Thoracic aorta (tissue), 2 donors: ENCODE results near the gene PTS. TPM values are rescaled to one million over a fixed set of nuclear protein-coding genes. Genes with fewer than 3 reads are reported as not detected.
A peak's percentile ranks its signal among the peaks of the same experiment; 100 is the strongest.

ENCODE experiments used
- ATAC-seq: fragments of 150-250 bp; one replicate; pipeline ENCODE4 v1.8.0; 2017; ENCODE audit warnings: low read depth; ENCODE audit not compliant: insufficient number of reproducible peaks, low FRiP score
- DNase-seq: peaks from one replicate; pipeline ENCODE4 v3.0.0-alpha.2; 2020; ENCODE audit warnings: low spot score
- H3K27ac ChIP-seq, 2 donors: fragments of 200-600 bp; sonication (generic); 1 replicate in 1 of 2; 2 replicates in 1 of 2; pipeline ENCODE4 v1.5.1; 2016; ENCODE audit warnings: mild to moderate bottlenecking in 2 of 2, moderate library complexity in 2 of 2
- H3K27me3 ChIP-seq: fragments of 200-600 bp; sonication (generic); replicated peaks from 2 replicates; pipeline ENCODE4 v1.6.0; 2016; ENCODE audit warnings: mild to moderate bottlenecking; ENCODE audit not compliant: insufficient read depth
- H3K36me3 ChIP-seq: fragments of 200-600 bp; sonication (generic); one replicate; pipeline ENCODE4 v1.5.1; 2016
- H3K4me1 ChIP-seq, 2 donors: fragments of 200-600 bp; sonication (generic); 1 replicate in 1 of 2; 2 replicates in 1 of 2; pipeline versions ENCODE4 v1.5.1 to v1.6.0; 2016; ENCODE audit warnings: low read depth in 2 of 2, mild to moderate bottlenecking in 1 of 2; ENCODE audit not compliant: control insufficient read depth in 1 of 2
- H3K4me3 ChIP-seq: fragments of 200-600 bp; sonication (generic); 2 replicates; pipeline ENCODE4 v1.5.1; 2016; ENCODE audit warnings: mild to moderate bottlenecking
- H3K9me3 ChIP-seq: fragments of 200-600 bp; sonication (generic); 2 replicates; pipeline ENCODE4 v1.5.1; 2016
- total RNA-seq, 2 donors: library from RNA; depleted of rRNA; stranded (reverse); fragments of >200 nt; gene quantifications; one replicate each; pipeline versions ENCODE4 v1.1.0 to v1.2.3, GENCODE V29; 2016
- TF ChIP-seq, protein P1 (sequence below): fragments of 200-600 bp; sonication (generic); IDR thresholded peaks from one replicate; pipeline ENCODE4 v1.5.1; 2019; ENCODE audit warnings: antibody characterized with exemption

Gene PTS
- total RNA-seq, result 10 to 100 TPM; 22.1 to 27.3 TPM

DNA sequence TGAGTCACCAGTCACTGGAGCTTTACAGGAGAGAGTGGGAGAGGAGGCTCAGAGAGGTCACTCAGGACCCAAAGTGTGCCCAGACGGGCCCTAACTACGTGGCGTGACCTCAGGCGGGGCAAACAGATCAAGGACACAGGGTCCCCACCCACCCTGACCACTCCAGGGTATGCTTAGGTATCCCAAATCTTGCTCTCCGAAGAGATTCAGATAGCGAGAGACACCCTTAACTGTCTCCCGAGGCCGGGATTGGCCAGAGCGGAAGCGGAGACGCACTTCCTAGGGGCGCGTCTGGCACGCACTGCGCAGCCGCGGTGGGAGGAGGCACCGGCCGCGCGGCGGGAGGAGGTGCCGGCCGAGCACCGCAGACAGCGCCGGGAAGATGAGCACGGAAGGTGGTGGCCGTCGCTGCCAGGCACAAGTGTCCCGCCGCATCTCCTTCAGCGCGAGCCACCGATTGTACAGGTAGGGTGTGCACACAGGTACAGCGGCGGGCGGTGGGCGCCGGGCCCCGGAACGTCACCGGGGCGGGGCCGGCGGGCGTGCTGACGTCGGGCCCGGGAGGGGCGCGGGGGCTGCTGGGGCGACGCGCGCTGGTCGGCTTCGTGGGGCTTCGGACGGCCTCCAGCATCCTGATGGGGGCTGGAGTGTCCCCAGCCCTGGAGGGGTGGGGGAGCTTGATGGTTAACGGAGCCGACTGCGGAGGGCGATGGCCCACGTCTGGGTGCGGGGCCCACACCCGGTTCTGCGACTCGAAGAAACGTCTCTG is at the start of gene PTS:
TSS of gene PTS (plus strand) at position 367 of the 769 bp plus-strand sequence. CDS start at position 383, 16 bp downstream.
- Histone ChIP-seq H3K4me1 (peaks cover 9 to 25% of the 10 kb centered on the region in 2 donors), H3K27me3 (no peaks in the 10 kb centered on the region), H3K4me3 (peak within 1 kb of the TSS; percentile 80), H3K27ac (peak within 1 kb of the TSS; percentile 99 to 100), H3K9me3 (no peaks in the 10 kb centered on the region), H3K36me3 (peaks cover 3% of the 10 kb centered on the region)
- TF ChIP-seq, protein P1, sequence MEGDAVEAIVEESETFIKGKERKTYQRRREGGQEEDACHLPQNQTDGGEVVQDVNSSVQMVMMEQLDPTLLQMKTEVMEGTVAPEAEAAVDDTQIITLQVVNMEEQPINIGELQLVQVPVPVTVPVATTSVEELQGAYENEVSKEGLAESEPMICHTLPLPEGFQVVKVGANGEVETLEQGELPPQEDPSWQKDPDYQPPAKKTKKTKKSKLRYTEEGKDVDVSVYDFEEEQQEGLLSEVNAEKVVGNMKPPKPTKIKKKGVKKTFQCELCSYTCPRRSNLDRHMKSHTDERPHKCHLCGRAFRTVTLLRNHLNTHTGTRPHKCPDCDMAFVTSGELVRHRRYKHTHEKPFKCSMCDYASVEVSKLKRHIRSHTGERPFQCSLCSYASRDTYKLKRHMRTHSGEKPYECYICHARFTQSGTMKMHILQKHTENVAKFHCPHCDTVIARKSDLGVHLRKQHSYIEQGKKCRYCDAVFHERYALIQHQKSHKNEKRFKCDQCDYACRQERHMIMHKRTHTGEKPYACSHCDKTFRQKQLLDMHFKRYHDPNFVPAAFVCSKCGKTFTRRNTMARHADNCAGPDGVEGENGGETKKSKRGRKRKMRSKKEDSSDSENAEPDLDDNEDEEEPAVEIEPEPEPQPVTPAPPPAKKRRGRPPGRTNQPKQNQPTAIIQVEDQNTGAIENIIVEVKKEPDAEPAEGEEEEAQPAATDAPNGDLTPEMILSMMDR, result no peak
- ATAC-seq, result peak; percentile 95
- DNase-seq, result peak; percentile 46

DNA sequence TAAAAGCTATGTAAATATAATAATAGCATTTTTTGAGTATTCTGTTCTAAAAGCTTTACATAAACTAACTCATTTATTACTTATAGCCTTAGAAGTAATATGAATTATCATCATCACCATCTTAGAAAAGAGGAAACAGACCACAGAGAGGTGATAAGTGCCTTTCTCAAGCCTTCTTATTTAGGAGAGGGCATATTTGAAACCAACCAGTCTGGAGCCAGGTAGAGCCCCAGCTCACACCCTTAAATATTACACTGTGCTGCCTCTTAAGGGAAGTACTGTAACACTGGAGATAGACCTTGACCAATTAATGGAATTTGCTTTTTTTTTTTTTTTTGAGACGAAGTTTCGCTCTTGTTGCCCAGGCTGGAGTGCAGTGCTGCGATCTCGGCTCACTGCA is 48.6 kb upstream of the PTS start:
- no peak overlapping the region for H3K27ac ChIP-seq
- H3K27me3 ChIP-seq, result no peaks in the 10 kb centered on the region
- H3K4me1 ChIP-seq, result peaks cover 7 to 12% of the 10 kb centered on the region in 2 donors
- DNase-seq (no peak), ATAC-seq (no peak)
- no peaks in the 10 kb centered on the region for H3K9me3 ChIP-seq
- no peaks in the 10 kb centered on the region for H3K36me3 ChIP-seq
- TF ChIP-seq, protein P1, result no peak
- H3K4me3 ChIP-seq, result no peak overlapping the region

DNA sequence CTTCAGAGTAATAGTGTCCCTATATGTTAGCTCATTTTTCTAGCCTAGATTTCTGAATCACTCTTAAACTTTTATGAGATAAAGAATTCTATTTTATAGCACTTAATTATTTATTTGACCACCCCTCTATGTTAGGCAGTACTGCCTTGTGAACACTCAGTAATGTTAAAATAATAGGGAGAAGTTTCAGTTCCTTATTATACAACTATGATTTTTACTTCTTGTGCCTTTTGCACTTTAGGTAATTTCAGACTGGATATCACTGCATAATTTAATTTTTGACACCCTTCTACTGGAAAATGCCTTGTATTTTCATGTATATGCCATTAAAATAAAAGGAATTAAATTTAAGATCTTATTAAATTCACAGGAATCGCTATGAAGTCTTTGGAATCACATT is 47.8 kb upstream of the PTS start:
- no peak overlapping the region for H3K27ac ChIP-seq
- DNase-seq, result no peak
- no peak overlapping the region for H3K4me3 ChIP-seq
- H3K4me1 ChIP-seq, result peaks cover 0 to 7% of the 10 kb centered on the region in 2 donors
- ATAC-seq, result no peak
- H3K9me3 ChIP-seq, result no peaks in the 10 kb centered on the region
- no peaks in the 10 kb centered on the region for H3K27me3 ChIP-seq
- TF ChIP-seq, protein P1, result no peak
- no peaks in the 10 kb centered on the region for H3K36me3 ChIP-seq

DNA sequence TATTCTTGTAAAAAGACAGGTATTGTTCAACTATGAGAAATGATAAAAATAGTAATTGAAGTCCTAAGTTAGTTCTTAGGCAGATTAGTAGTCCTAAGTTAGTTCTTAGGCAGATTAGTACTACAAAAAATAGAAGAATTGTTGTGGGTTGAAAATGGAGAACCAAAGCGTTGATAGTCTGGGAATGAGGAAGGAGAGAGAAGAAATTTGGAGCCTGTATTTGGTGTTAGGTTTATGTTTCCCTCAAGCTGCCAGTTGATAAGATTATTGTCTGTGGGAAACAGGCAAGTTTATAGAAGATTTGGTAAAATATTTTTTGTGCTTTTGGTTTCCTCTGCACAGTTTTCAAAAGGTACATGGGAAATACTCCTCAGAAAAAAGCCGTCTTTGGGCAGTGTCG is 47.3 kb upstream of the PTS start:
- no peak for DNase-seq
- H3K27ac ChIP-seq, result no peak overlapping the region
- TF ChIP-seq, protein P1, result no peak

DNA sequence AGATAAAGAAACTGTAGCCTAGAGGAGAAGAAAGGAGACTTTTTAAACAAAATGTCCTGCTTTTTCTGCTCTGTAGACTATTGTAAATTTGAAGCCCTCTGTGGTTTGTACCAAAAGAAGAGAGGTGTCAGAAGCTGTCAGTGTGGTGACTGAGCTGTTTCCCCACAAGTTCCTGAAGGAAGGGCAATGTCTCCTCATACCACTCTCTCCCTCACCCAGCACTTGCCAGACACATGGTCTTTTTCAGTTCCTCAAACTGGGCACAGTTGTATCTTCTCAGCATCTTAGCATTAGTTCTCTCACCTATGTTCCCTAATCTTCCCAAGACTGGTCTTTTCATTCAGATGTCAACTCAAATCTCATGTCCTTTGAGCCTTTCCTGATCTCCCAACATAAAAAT is 46.6 kb upstream of the PTS start:
- Histone ChIP-seq H3K4me3 (no peak overlapping the region), H3K4me1 (peaks cover 0 to 6% of the 10 kb centered on the region in 2 donors), H3K36me3 (no peaks in the 10 kb centered on the region), H3K27ac (no peak overlapping the region), H3K9me3 (no peaks in the 10 kb centered on the region), H3K27me3 (no peaks in the 10 kb centered on the region)
- ATAC-seq (no peak), DNase-seq (no peak)
- TF ChIP-seq, protein P1, result no peak

More for the DNA sequence above, 47.3 kb upstream of the PTS start:
- Histone ChIP-seq H3K4me3 (no peak overlapping the region), H3K4me1 (peaks cover 0 to 7% of the 10 kb centered on the region in 2 donors), H3K9me3 (no peaks in the 10 kb centered on the region), H3K27me3 (no peaks in the 10 kb centered on the region), H3K36me3 (no peaks in the 10 kb centered on the region)
- ATAC-seq, result no peak
